HCT116 (cell line): ENCODE data around the gene ARVCF. TPM values are rescaled to one million over a fixed set of nuclear protein-coding genes. Genes with fewer than 3 reads are reported as not detected.

ENCODE experiments used
- ATAC-seq: fragments of 200-7000 bp; cut with Tn5 transposase; 2 replicates; pipeline ENCODE4 v1.9.1; 2020; ENCODE audit warnings: mild to moderate bottlenecking, moderate library complexity
- BruUV-seq: library from RNA; stranded (reverse); fragments of 400-500 nt; replicated peaks from 2 replicates; lab custom pipeline; 2021; lab: Mats Ljungman, UMichigan
- CTCF ChIA-PET: fragments of 300-600 bp; sonication (Branson Sonifier 250); formaldehyde crosslinking; loops from one replicate; lab custom pipeline; 2021; ENCODE audit warnings: antibody characterized with exemption; lab: Charles Lee
- POLR2A ChIA-PET: fragments of 300-600, 350-600 bp; sonication (Branson Sonifier 250); formaldehyde crosslinking; loops from one replicate; lab custom pipeline; 2021; ENCODE audit warnings: antibody characterized with exemption; lab: Charles Lee
- RAD21 ChIA-PET, 2 experiments: fragments of 300-600 bp; sonication (Branson Sonifier 250); formaldehyde crosslinking; loops; one replicate each; lab custom pipeline; 2023; ENCODE audit warnings: low total read pairs in 2 of 2; ENCODE audit not compliant: uncharacterized antibody in 2 of 2, unreplicated experiment in 2 of 2, low non-redundant PET in 1 of 2; lab: Charles Lee
- DNase-seq: peaks from one replicate; pipeline ENCODE4 v3.0.0-alpha.2; 2010; ENCODE audit warnings: low read depth, low spot score
- H2AFZ ChIP-seq: fragments of 200-600 bp; shearing (Covaris generic), sonication (generic); 2 replicates; pipeline ENCODE4 v1.6.1; 2017; ENCODE audit warnings: low read depth, mixed run types, mixed read lengths, antibody characterized with exemption, low read length; ENCODE audit not compliant: poor library complexity, severe bottlenecking
- H3K27ac ChIP-seq: 2 replicates; pipeline ENCODE4 v1.5.1; 2012; ENCODE audit warnings: low read depth, low read length
- H3K27me3 ChIP-seq: fragments of 200-600 bp; sonication (generic); 2 replicates; pipeline ENCODE4 v1.6.1; 2016; ENCODE audit warnings: mixed run types, low read length, mixed read lengths; ENCODE audit not compliant: insufficient read depth
- H3K36me3 ChIP-seq, 2 experiments: fragments of 200-500 bp in 1 of 2; fragments of 200-600 bp in 1 of 2; sonication (Bioruptor generic) in 1 of 2; sonication (generic) in 1 of 2; 2 replicates each; pipeline versions ENCODE4 v1.5.1 to v1.6.1; 2014 to 2016; ENCODE audit warnings: low read length in 2 of 2, inconsistent platforms in 1 of 2, mixed read lengths in 1 of 2, mixed run types in 1 of 2; ENCODE audit not compliant: insufficient read depth in 2 of 2, control insufficient read depth in 1 of 2
- H3K4me1 ChIP-seq, 2 experiments: fragments of 200-600 bp in 1 of 2; sonication (generic) in 1 of 2; 2 replicates each; pipeline versions ENCODE4 v1.5.1 to v1.6.1; 2012 to 2017; ENCODE audit warnings: low read length in 2 of 2, inconsistent platforms in 1 of 2, mild to moderate bottlenecking in 1 of 2, mixed read lengths in 1 of 2, mixed run types in 1 of 2, moderate library complexity in 1 of 2; ENCODE audit not compliant: insufficient read depth in 2 of 2, control insufficient read depth in 1 of 2
- H3K4me2 ChIP-seq: fragments of 200-600 bp; sonication (generic); 2 replicates; pipeline ENCODE4 v1.6.1; 2017; ENCODE audit warnings: mixed run types, low read length, mixed read lengths
- H3K4me3 ChIP-seq, 2 experiments: fragments of 200-600 bp in 1 of 2; sonication (generic) in 1 of 2; replicated peaks in 1 of 2; 2 replicates each; pipeline ENCODE4 v1.5.1; 2011 to 2016; ENCODE audit warnings: low read length in 2 of 2, control low read depth in 1 of 2, low read depth in 1 of 2, mild to moderate bottlenecking in 1 of 2, mixed read lengths in 1 of 2, mixed run types in 1 of 2
- H3K79me2 ChIP-seq: fragments of 200-600 bp; sonication (generic); 2 replicates; pipeline ENCODE4 v1.6.1; 2017; ENCODE audit warnings: mild to moderate bottlenecking, mixed run types, low read length, moderate library complexity, mixed read lengths; ENCODE audit not compliant: insufficient read depth
- H3K9ac ChIP-seq: fragments of 200-600 bp; sonication (generic); 2 replicates; pipeline ENCODE4 v1.6.1; 2016; ENCODE audit warnings: low read length, mixed read lengths
- H3K9me2 ChIP-seq: fragments of 200-600 bp; sonication (generic), shearing (Covaris generic); 2 replicates; pipeline ENCODE4 v1.6.1; 2017; ENCODE audit warnings: mixed run types, mild to moderate bottlenecking, moderate library complexity; ENCODE audit not compliant: insufficient read depth
- H3K9me3 ChIP-seq, 2 experiments: fragments of 200-500 bp in 1 of 2; fragments of 200-600 bp in 1 of 2; sonication (Bioruptor generic) in 1 of 2; sonication (generic) in 1 of 2; 2 replicates each; pipeline ENCODE4 v1.6.1; 2014 to 2017; ENCODE audit warnings: low read length in 2 of 2, mixed read lengths in 2 of 2, inconsistent platforms in 1 of 2, low read depth in 1 of 2, mild to moderate bottlenecking in 1 of 2, mixed run types in 1 of 2, moderate library complexity in 1 of 2; ENCODE audit not compliant: control insufficient read depth in 1 of 2, insufficient read depth in 1 of 2
- H4K20me1 ChIP-seq: fragments of 200-600 bp; sonication (generic), shearing (Covaris generic); 2 replicates; pipeline ENCODE4 v1.6.1; 2017; ENCODE audit warnings: mixed run types, mild to moderate bottlenecking, moderate library complexity; ENCODE audit not compliant: insufficient read depth
- ATF3 ChIP-seq: IDR thresholded peaks from 2 replicates; pipeline ENCODE4 v1.6.1; 2012
- CBX3 ChIP-seq: IDR thresholded peaks from 2 replicates; pipeline ENCODE4 v1.6.1; 2012; ENCODE audit warnings: low read depth
- CEBPB ChIP-seq: IDR thresholded peaks from 2 replicates; pipeline ENCODE4 v1.6.1; 2012; ENCODE audit warnings: low read depth
- ELF1 ChIP-seq: IDR thresholded peaks from 2 replicates; pipeline ENCODE4 v1.6.1; 2012; ENCODE audit warnings: low read depth, borderline replicate concordance
- EZH2phosphoT487 ChIP-seq: fragments of 200-600 bp; IDR thresholded peaks from 2 replicates; pipeline ENCODE4 v1.6.1; 2018; ENCODE audit warnings: antibody characterized with exemption, borderline replicate concordance
- POLR2A ChIP-seq: IDR thresholded peaks from 2 replicates; pipeline ENCODE4 v1.7.0; 2011; ENCODE audit warnings: borderline replicate concordance; ENCODE audit not compliant: insufficient read depth, insufficient read length; ENCODE audit errors: extremely low read depth
- RAD21 ChIP-seq: IDR thresholded peaks from 2 replicates; pipeline ENCODE4 v1.6.1; 2012; ENCODE audit warnings: low read depth, mild to moderate bottlenecking
- SIN3A ChIP-seq: IDR thresholded peaks from 2 replicates; pipeline ENCODE4 v1.6.1; 2012; ENCODE audit warnings: low read depth
- TCF7L2 ChIP-seq: IDR thresholded peaks from 2 replicates; pipeline ENCODE4 v1.7.0; 2011; ENCODE audit warnings: borderline replicate concordance, inconsistent platforms; ENCODE audit not compliant: insufficient read depth, insufficient read length; ENCODE audit errors: extremely low read depth
- intact Hi-C: fragments of 100-400 bp; cut with micrococcal nuclease; formaldehyde crosslinking; loops from 2 replicates; pipeline ENCODE4 v1.10.0; 2022
- total RNA-seq: library from RNA; stranded (reverse); gene quantifications from one replicate; pipeline ENCODE4 v1.2.1, GENCODE V29; 2021; ENCODE audit not compliant: unreplicated experiment
- TF ChIP-seq, protein P1 (sequence below): IDR thresholded peaks from 2 replicates; pipeline ENCODE4 v1.6.1; 2011; ENCODE audit warnings: mild to moderate bottlenecking, low read length, moderate library complexity; ENCODE audit not compliant: insufficient replicate concordance; ENCODE audit errors: extremely low read depth

Gene ARVCF
- total RNA-seq, 1 experiment from 2014 or later = 42.8 TPM

DNA sequence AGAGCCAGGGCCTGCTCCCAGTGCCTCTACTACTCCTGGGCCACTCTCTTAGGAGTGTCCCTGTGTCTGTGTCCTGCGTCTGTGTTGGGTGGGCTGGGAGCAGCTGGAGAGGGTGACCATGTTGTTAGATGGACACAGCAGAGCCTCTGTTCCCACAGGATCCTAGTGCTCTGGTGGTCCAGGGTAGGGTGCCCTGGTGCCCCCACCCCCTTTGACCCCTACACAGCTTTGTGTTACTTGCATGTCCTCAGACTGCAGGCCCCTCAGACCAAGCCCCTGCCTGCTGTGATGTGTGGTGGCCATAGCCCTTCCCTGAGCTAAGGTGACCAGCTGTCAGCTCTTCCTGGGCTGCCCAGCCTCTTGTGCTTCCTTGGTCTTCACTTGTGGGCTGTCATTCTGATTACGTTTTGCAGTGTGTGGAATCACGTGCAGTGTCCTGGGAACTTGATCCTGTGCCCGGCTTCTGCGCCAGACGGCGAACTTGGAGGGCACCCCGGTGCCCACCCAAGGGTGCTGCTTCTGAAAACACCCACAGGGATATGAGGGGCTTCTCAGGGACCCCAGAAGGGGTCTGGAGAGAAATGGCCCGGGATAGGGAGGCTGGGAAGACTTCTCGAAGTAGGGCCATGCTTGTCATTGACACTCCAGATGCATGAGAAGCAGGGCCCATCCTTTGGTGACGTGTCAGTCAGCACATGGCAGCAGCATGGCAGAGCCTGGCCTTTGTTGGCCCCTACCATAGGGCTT, 5.8 kb upstream of the ARVCF start:
- Histone ChIP-seq H3K9me3 (no peaks in the 10 kb centered on the region), H3K79me2 (peaks cover 29% of the 10 kb centered on the region)
- TF ChIP-seq POLR2A (no peak), EZH2phosphoT487 (no peak), CBX3 (no peak), TCF7L2 (no peak), CEBPB (no peak), RAD21 (no peak), ATF3 (no peak), ELF1 (no peak), SIN3A (no peak)
- TF ChIP-seq, protein P1, sequence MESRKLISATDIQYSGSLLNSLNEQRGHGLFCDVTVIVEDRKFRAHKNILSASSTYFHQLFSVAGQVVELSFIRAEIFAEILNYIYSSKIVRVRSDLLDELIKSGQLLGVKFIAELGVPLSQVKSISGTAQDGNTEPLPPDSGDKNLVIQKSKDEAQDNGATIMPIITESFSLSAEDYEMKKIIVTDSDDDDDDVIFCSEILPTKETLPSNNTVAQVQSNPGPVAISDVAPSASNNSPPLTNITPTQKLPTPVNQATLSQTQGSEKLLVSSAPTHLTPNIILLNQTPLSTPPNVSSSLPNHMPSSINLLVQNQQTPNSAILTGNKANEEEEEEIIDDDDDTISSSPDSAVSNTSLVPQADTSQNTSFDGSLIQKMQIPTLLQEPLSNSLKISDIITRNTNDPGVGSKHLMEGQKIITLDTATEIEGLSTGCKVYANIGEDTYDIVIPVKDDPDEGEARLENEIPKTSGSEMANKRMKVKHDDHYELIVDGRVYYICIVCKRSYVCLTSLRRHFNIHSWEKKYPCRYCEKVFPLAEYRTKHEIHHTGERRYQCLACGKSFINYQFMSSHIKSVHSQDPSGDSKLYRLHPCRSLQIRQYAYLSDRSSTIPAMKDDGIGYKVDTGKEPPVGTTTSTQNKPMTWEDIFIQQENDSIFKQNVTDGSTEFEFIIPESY = no peak
- TF ChIP-seq, all 23 proteins: peak for 0
- Histone ChIP-seq H3K36me3 (no peaks in the 10 kb centered on the region), H3K9me2 (no peaks in the 10 kb centered on the region), H3K27ac (no peak overlapping the region), H3K27me3 (no peaks in the 10 kb centered on the region), H4K20me1 (no peaks in the 10 kb centered on the region), H3K9ac (peak overlapping the region; percentile 94), H3K4me2 (peak overlapping the region; percentile 96), H3K4me1 (peaks cover 6 to 22% of the 10 kb centered on the region in 2 experiments; a peak in 3 of 4 replicates), H3K4me3 (peak overlapping the region; percentile 96 to 99), H2AFZ (no peak overlapping the region)
- intact Hi-C loops = no loop called here
- ChIA-PET CTCF (no interaction called here), POLR2A (interaction anchor here (0.6 kb wide), 1 partner anchor 28 kb away, joined by 3 read pairs; no protein-coding TSS in a partner anchor), RAD21 (no interaction called here)
- BruUV-seq = no TSS peak
- ATAC-seq (no peak), DNase-seq (no peak)
